ENCODE results near the gene ARHGDIA. TPM values are rescaled to one million over a fixed set of nuclear protein-coding genes. Genes with fewer than 3 reads are reported as not detected.
A peak's percentile ranks its signal among the peaks of the same experiment; 100 is the strongest.
"Not testable (repeated sequence)": the region's sequence is repeated elsewhere in the genome, so short reads cannot be mapped to it uniquely, and the experiment has no call there.

The ARHGDIA gene
- total RNA-seq, result 396 and 464 TPM in 2 replicates

- POLR2A ChIA-PET, result interaction anchor here (0.5 to 5.7 kb wide), 12 partner anchors 10 to 551 kb away, joined by 3 to 77 read pairs (median 7); partner anchors contain the start of genes ARL16, FAAP100, HGS and MAFG
- intact Hi-C loops (cut with micrococcal nuclease), result loop anchor here (1.0 to 5.0 kb wide), 4 partner anchors 10 to 151 kb away; partner anchors contain the start of genes CENPX, LRRC45, MAFG and SIRT7
- CTCF ChIA-PET, result interaction anchor here (1.1 kb wide), 1 partner anchor 235 kb away, joined by 3 read pairs; the partner anchor contains the start of gene NPLOC4
- H3K4me1 Mint-ChIP-seq, result peaks cover 39% of the 10 kb centered on the region
- peaks cover 28% of the 10 kb centered on the region for H3K36me3 Mint-ChIP-seq (ENCODE audit: low read depth)
- H3K9me3 Mint-ChIP-seq, result no peaks in the 10 kb centered on the region
- DNase-seq, result no peak
- no peak for TF ChIP-seq CTCF (IDR thresholded peaks at IDR 0.05)
- H3K27me3 Mint-ChIP-seq, result no peaks in the 10 kb centered on the region
- ATAC-seq (ENCODE audit: low read depth), result peak; percentile 59
- peak within 1 kb of the TSS; percentile 87 for H3K4me3 Mint-ChIP-seq
- peak within 1 kb of the TSS; percentile 93 for H3K27ac Mint-ChIP-seq
Measured at GRCh38 chr17:81870981-81871386, at the start of gene ARHGDIA. Gene ARHGDIA (minus strand): TSS chr17:81871337. CDS start chr17:81869930, 1,407 bp downstream.

GRCh38 chr17:81918832-81919545 is 47.9 kb upstream of the ARHGDIA start:
- peaks cover 31% of the 10 kb centered on the region for H3K4me1 Mint-ChIP-seq
- POLR2A ChIA-PET, result no interaction called here
- DNase-seq (no peak), ATAC-seq (ENCODE audit: low read depth) (no peak)
- H3K27ac Mint-ChIP-seq, result no peak overlapping the region
- H3K4me3 Mint-ChIP-seq, result no peak overlapping the region
- CTCF ChIA-PET, result no interaction called here
- TF ChIP-seq CTCF (IDR thresholded peaks at IDR 0.05), result no peak
- H3K36me3 Mint-ChIP-seq (ENCODE audit: low read depth), result peaks cover 46% of the 10 kb centered on the region
- intact Hi-C loops (cut with micrococcal nuclease), result loop anchor here (1.0 to 2.0 kb wide), 3 partner anchors 7 to 58 kb away; partner anchors contain the start of genes ARHGDIA and P4HB
- no peaks in the 10 kb centered on the region for H3K9me3 Mint-ChIP-seq
- no peaks in the 10 kb centered on the region for H3K27me3 Mint-ChIP-seq

- DNase-seq, H3K9me3 Mint-ChIP-seq, H3K27me3 Mint-ChIP-seq, CTCF ChIA-PET: not testable (repeated sequence)
- Mint-ChIP-seq H3K27ac (peak overlapping the region; percentile 76), H3K4me1 (peaks cover 26% of the 10 kb centered on the region), H3K4me3 (peak overlapping the region; percentile 88), H3K36me3 (ENCODE audit: low read depth) (peaks cover 53% of the 10 kb centered on the region)
- POLR2A ChIA-PET, result interaction anchor here (1.3 to 3.0 kb wide), 2 partner anchors 9 to 148 kb away, joined by 4 to 28 read pairs; partner anchors contain the start of gene MAFG
- intact Hi-C loops (cut with micrococcal nuclease), result loop anchor here (1.0 to 2.0 kb wide), 3 partner anchors 8 to 58 kb away; partner anchors contain the start of genes ARHGDIA and P4HB
- ATAC-seq (ENCODE audit: low read depth), result peak; percentile 22
Measured at GRCh38 chr17:81918333-81918669, 47.2 kb upstream of the ARHGDIA start.

GRCh38 chr17:81917565-81918332 is 46.6 kb upstream of the ARHGDIA start, which contains the start of gene SIRT7:
Gene SIRT7 (minus strand): TSS chr17:81918176. CDS start chr17:81918131, 45 bp downstream.
- POLR2A ChIA-PET, result interaction anchor here (0.6 to 3.0 kb wide), 8 partner anchors 9 to 149 kb away, joined by 3 to 28 read pairs (median 4); partner anchors contain the start of genes DCXR, MAFG and P4HB
- intact Hi-C loops (cut with micrococcal nuclease), result loop anchor here (1.0 to 2.0 kb wide), 3 partner anchors 9 to 57 kb away; partner anchors contain the start of genes ARHGDIA and P4HB
- peaks cover 25% of the 10 kb centered on the region for H3K4me1 Mint-ChIP-seq
- H3K9me3 Mint-ChIP-seq, result no peaks in the 10 kb centered on the region
- CTCF ChIA-PET, result interaction anchor here (1.2 to 1.6 kb wide), 3 partner anchors 10 to 48 kb away, joined by 3 to 6 read pairs (median 5); partner anchors contain the start of gene MAFG
- DNase-seq, result peak; percentile 74
- peak within 1 kb of the TSS; percentile 88 for H3K4me3 Mint-ChIP-seq
- TF ChIP-seq CTCF (IDR thresholded peaks at IDR 0.05), result no peak
- H3K27ac Mint-ChIP-seq, result peak within 1 kb of the TSS; percentile 76
- ATAC-seq (ENCODE audit: low read depth), result peak; percentile 88
- no peaks in the 10 kb centered on the region for H3K27me3 Mint-ChIP-seq
- peaks cover 56% of the 10 kb centered on the region for H3K36me3 Mint-ChIP-seq (ENCODE audit: low read depth)

- DNase-seq (no peak), ATAC-seq (ENCODE audit: low read depth) (no peak)
- Mint-ChIP-seq H3K27me3 (no peaks in the 10 kb centered on the region), H3K9me3 (no peaks in the 10 kb centered on the region), H3K4me3 (peak overlapping the region; percentile 82), H3K27ac (peak overlapping the region; percentile 41), H3K4me1 (peaks cover 29% of the 10 kb centered on the region), H3K36me3 (ENCODE audit: low read depth) (peaks cover 61% of the 10 kb centered on the region)
- CTCF ChIA-PET, result interaction anchor here (1.2 to 1.6 kb wide), 2 partner anchors 43 to 47 kb away, joined by 3 to 5 read pairs; no protein-coding TSS in a partner anchor
- POLR2A ChIA-PET, result interaction anchor here (0.7 to 3.0 kb wide), 4 partner anchors 11 to 296 kb away, joined by 6 to 28 read pairs (median 7); partner anchors contain the start of genes CCDC57, MAFG and P4HB
- intact Hi-C loops (cut with micrococcal nuclease), result no loop called here
- no peak for TF ChIP-seq CTCF (IDR thresholded peaks at IDR 0.05)
Measured at GRCh38 chr17:81916234-81917001, 45.3 kb upstream of the ARHGDIA start.

Measured in activated B cell treated with CpG ODN at 0.5 μM for 24 hours (primary cell).